Body of pancreas (tissue), 4 donors: ENCODE results near the gene KBTBD13.

Source experiments
- CTCF ChIP-seq, 7 experiments: fragments of 450-650 bp in 4 of 7; fragments of 200-600 bp in 3 of 7; sonication (generic) in 3 of 7; IDR thresholded peaks; one replicate each; pipeline ENCODE4 v1.5.1; 2016 to 2019; ENCODE audit warnings: antibody characterized with exemption in 7 of 7
- POLR2A ChIP-seq, 3 donors: fragments of 450-650 bp; IDR thresholded peaks; one replicate each; pipeline ENCODE4 v1.6.1; 2016; ENCODE audit warnings: antibody characterized with exemption in 3 of 3, mild to moderate bottlenecking in 2 of 3

GRCh38 chr15:65081758-65082157 is 5.2 kb downstream of the KBTBD13 start:
- no peak for TF ChIP-seq CTCF (IDR thresholded peaks at IDR 0.05)
- no peak for TF ChIP-seq POLR2A (IDR thresholded peaks at IDR 0.05)
